Sigmoid colon (tissue), 7 donors: Measurements from ENCODE around the gene ZXDC. TPM values are rescaled to one million over a fixed set of nuclear protein-coding genes. Genes with fewer than 3 reads are reported as not detected.

Experiments
- DNase-seq: peaks from one replicate; pipeline ENCODE4 v3.0.0-alpha.2; 2019
- H3K27ac ChIP-seq, 4 donors: fragments of 200-600 bp; sonication (generic); one replicate each; pipeline ENCODE4 v1.5.1; 2016 to 2019; ENCODE audit warnings: mild to moderate bottlenecking in 1 of 4
- H3K27me3 ChIP-seq, 3 donors: fragments of 200-600 bp; sonication (generic); one replicate each; pipeline ENCODE4 v1.5.1; 2019; ENCODE audit warnings: mild to moderate bottlenecking in 1 of 3
- H3K36me3 ChIP-seq, 4 donors: fragments of 200-600 bp; sonication (generic); one replicate each; pipeline ENCODE4 v1.5.1; 2016 to 2019
- H3K4me1 ChIP-seq, 4 donors: fragments of 200-600 bp; sonication (generic); one replicate each; pipeline ENCODE4 v1.5.1; 2017 to 2019
- H3K4me3 ChIP-seq, 4 donors: fragments of 200-600 bp; sonication (generic); one replicate each; pipeline ENCODE4 v1.5.1; 2017 to 2019; ENCODE audit warnings: mild to moderate bottlenecking in 2 of 4, moderate library complexity in 1 of 4
- H3K9me3 ChIP-seq, 4 donors: fragments of 200-600 bp in 3 of 4; sonication (generic) in 3 of 4; one replicate each; pipeline versions ENCODE4 v1.5.1 to v1.6.1; 2013 to 2019
- EP300 ChIP-seq, 4 donors: sonication (generic); formaldehyde crosslinking; IDR thresholded peaks; one replicate each; pipeline ENCODE4 v1.6.1; 2017; ENCODE audit warnings: antibody characterized with exemption in 4 of 4
- POLR2A ChIP-seq, 2 donors: fragments of 450-650 bp; IDR thresholded peaks; one replicate each; pipeline ENCODE4 v1.6.1; 2016; ENCODE audit warnings: antibody characterized with exemption in 2 of 2, mild to moderate bottlenecking in 2 of 2, moderate library complexity in 2 of 2
- POLR2AphosphoS5 ChIP-seq, 4 donors: sonication (generic); formaldehyde crosslinking; IDR thresholded peaks; one replicate each; pipeline ENCODE4 v1.6.1; 2017; ENCODE audit warnings: antibody characterized with exemption in 4 of 4
- WGBS, 2 donors: extraction: QIAGEN DNeasy Blood & Tissue Kit; methylation state at CpG; one replicate each; pipeline ENCODE4 v1.1.7; 2013; 5-methylcytosine and 5-hydroxymethylcytosine counted together
- intact Hi-C: fragments of 100-400 bp; cut with DNase I; formaldehyde crosslinking; loops from one replicate; pipeline ENCODE4 v1.15.1; 2023
- polyA plus RNA-seq, 3 donors: library from polyadenylated mRNA; stranded (reverse); fragments of 200-250 nt; gene quantifications; one replicate each; pipeline ENCODE4 v1.2.3, GENCODE V29; 2013
- total RNA-seq, 4 donors: library from RNA; depleted of rRNA; stranded (reverse); fragments of >200 nt; gene quantifications; one replicate each; pipeline ENCODE4 v1.1.0, GENCODE V29; 2016
- TF ChIP-seq, protein P1 (sequence below), 4 experiments: fragments of 450-650 bp in 3 of 4; fragments of 200-600 bp in 1 of 4; IDR thresholded peaks; one replicate each; pipeline ENCODE4 v1.5.1; 2016 to 2019; ENCODE audit warnings: antibody characterized with exemption in 4 of 4, mild to moderate bottlenecking in 3 of 4, moderate library complexity in 2 of 4
- donor health status: healthy with polysubstance abuse.
- donor health status: Bipolar disorder and iron deficiency.
- donor health status: healthy.

ZXDC gene
- total and polyA plus RNA-seq, 7 donors = 5.5 to 33.8 (median 26.4) TPM

DNA sequence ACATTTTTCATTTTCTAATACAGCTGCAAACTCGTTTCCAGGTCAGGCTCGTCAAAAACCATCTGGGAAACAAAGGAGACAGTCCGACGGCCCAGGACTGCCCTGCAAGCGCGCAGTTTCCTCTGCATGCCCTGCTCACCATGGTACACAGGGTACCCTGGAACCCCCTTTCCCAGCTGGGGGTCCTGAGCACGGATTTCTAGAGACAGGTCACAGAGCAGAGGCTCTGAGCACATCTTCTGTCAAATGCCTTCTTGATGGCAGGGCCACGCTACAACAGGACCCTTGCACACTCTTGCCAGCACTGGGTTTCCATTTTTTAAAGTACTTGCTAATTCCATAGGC is 8.1 kb downstream of the ZXDC start:
- H3K36me3 ChIP-seq = peaks cover 31 to 95% (median 72%) of the 10 kb centered on the region in 4 donors
- WGBS, 2 donors = 81 to 83% methylated on average over 8 of the region's 8 CpGs

DNA sequence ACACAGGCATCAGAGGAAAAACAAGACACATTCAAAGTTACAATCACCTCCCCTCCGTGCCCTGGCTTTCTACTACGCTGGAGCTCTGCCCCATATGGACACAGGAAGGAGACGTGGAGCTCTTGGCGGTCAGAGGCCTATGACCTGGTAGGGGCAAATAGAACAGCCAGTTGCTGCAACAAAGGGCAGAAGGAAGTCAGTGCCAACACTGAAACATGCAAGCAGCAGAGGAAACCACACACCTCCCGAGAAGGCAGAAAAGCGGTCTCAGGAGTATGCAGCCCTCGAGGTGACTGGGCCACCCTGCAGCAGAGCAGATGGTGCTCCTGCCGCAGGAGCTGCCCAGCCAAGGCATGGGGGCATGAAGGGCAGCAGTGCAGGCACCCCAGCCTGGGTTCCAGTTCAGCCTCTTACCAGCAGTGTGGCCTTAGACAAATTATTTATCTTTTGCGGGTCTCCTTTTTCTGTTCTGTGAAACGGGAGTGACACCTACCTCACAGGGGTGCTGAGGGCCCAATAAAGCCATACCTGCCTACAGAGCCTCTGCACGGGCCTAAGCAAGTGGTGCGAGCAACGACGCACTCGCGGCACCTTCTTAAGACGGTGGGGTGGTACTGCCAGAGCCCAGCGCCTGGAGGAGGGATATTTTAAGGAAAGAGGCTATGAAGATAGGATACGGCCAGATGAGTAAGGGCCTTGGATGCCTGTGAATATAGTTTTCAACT is 8.6 kb downstream of the ZXDC start:
- TF ChIP-seq POLR2AphosphoS5 (IDR thresholded peaks at IDR 0.05) = no peak
- Histone ChIP-seq H3K4me3 (no peak overlapping the region), H3K4me1 (peaks cover 0 to 47% (median 24%) of the 10 kb centered on the region in 4 donors), H3K36me3 (peaks cover 34 to 100% (median 76%) of the 10 kb centered on the region in 4 donors), H3K9me3 (no peaks in the 10 kb centered on the region), H3K27ac (no peak overlapping the region), H3K27me3 (no peaks in the 10 kb centered on the region)
- WGBS, 2 donors = 88 to 89% methylated on average over 19 of the region's 19 CpGs
- intact Hi-C loops = no loop called here
- DNase-seq = peak; percentile 46

More for the DNA sequence above, 8.1 kb downstream of the ZXDC start:
- H3K27ac ChIP-seq = no peak overlapping the region
- TF ChIP-seq POLR2AphosphoS5 (IDR thresholded peaks at IDR 0.05) = no peak
- TF ChIP-seq, protein P1, sequence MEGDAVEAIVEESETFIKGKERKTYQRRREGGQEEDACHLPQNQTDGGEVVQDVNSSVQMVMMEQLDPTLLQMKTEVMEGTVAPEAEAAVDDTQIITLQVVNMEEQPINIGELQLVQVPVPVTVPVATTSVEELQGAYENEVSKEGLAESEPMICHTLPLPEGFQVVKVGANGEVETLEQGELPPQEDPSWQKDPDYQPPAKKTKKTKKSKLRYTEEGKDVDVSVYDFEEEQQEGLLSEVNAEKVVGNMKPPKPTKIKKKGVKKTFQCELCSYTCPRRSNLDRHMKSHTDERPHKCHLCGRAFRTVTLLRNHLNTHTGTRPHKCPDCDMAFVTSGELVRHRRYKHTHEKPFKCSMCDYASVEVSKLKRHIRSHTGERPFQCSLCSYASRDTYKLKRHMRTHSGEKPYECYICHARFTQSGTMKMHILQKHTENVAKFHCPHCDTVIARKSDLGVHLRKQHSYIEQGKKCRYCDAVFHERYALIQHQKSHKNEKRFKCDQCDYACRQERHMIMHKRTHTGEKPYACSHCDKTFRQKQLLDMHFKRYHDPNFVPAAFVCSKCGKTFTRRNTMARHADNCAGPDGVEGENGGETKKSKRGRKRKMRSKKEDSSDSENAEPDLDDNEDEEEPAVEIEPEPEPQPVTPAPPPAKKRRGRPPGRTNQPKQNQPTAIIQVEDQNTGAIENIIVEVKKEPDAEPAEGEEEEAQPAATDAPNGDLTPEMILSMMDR (IDR thresholded peaks at IDR 0.05) = no peak
- TF ChIP-seq EP300 (IDR thresholded peaks at IDR 0.05) = no peak
- TF ChIP-seq POLR2A (IDR thresholded peaks at IDR 0.05) = no peak
- intact Hi-C loops = no loop called here
- peaks cover 0 to 52% (median 29%) of the 10 kb centered on the region in 4 donors for H3K4me1 ChIP-seq
- DNase-seq = peak; percentile 15
- H3K9me3 ChIP-seq = no peaks in the 10 kb centered on the region
- no peak overlapping the region for H3K4me3 ChIP-seq
- H3K27me3 ChIP-seq = no peaks in the 10 kb centered on the region

DNA sequence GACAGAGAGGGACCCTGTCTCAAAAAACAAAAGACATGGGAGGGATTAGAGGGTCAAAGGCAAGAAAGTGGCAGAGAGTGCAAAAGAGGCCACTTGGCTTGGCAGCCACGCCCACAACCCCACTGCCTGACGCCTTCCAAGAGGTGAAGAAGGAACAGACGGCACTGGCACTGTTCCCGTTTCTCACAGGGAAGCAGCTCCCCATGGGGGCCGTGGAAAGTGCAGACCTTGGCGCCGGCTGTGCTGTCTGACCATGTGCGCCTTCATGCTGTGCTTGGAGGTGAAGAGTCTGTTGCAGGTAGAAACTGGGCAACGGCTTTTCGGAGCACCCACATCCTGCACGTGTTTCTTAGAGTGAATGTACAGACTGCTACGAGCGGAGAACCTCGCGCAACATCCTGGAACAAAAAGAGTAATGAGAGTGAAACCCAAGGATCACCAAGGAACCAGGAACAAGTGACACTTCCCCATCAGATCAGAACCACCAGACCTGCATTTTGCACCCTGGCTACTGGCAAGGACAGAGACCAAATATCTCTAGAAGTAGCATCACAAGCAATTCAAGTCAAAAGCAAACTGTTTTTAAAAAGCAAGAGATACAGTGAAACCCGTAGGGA is 9.7 kb downstream of the ZXDC start:
- Histone ChIP-seq H3K27me3 (no peaks in the 10 kb centered on the region), H3K36me3 (peaks cover 43 to 100% (median 84%) of the 10 kb centered on the region in 4 donors), H3K4me3 (no peak overlapping the region), H3K27ac (no peak overlapping the region), H3K4me1 (peaks cover 0 to 37% (median 14%) of the 10 kb centered on the region in 4 donors), H3K9me3 (no peaks in the 10 kb centered on the region)
- DNase-seq = peak; percentile 66
- TF ChIP-seq EP300 (IDR thresholded peaks at IDR 0.05) (no peak), POLR2AphosphoS5 (IDR thresholded peaks at IDR 0.05) (no peak), POLR2A (IDR thresholded peaks at IDR 0.05) (no peak)
- TF ChIP-seq, protein P1 (IDR thresholded peaks at IDR 0.05) = no peak
- WGBS, 2 donors = 85 to 86% methylated on average over 16 of the region's 16 CpGs
- intact Hi-C loops = no loop called here

DNA sequence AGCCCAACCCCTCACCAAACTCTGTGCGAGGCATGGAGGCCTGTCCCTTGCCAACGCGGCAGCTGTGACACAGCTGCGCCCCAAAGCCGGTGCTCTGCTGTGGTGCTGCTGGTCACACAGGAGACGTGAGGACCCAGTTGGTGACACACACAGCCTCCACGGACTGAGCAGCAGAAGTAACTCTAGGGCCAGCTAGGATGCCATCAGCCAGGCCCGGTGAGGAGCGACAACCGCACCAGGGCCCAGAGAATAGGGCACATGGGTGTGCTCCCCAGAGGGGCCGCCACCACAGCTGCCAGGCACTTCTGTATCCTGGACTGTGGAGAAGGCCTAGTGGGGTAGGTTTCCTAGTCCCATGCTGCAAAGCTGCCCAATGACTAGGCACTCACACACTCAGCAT is 10.7 kb downstream of the ZXDC start:
- intact Hi-C loops = no loop called here
- Histone ChIP-seq H3K4me3 (no peak overlapping the region), H3K27ac (no peak overlapping the region), H3K9me3 (no peaks in the 10 kb centered on the region), H3K27me3 (no peaks in the 10 kb centered on the region), H3K4me1 (peaks cover 0 to 34% (median 12%) of the 10 kb centered on the region in 4 donors), H3K36me3 (peaks cover 42 to 100% (median 84%) of the 10 kb centered on the region in 4 donors)
- peak; percentile 36 for DNase-seq
- WGBS, 2 donors = 95% methylated on average over 11 of the region's 11 CpGs
- TF ChIP-seq, protein P1 (IDR thresholded peaks at IDR 0.05) = no peak
- TF ChIP-seq POLR2A (IDR thresholded peaks at IDR 0.05) (no peak), EP300 (IDR thresholded peaks at IDR 0.05) (no peak), POLR2AphosphoS5 (IDR thresholded peaks at IDR 0.05) (no peak)

DNA sequence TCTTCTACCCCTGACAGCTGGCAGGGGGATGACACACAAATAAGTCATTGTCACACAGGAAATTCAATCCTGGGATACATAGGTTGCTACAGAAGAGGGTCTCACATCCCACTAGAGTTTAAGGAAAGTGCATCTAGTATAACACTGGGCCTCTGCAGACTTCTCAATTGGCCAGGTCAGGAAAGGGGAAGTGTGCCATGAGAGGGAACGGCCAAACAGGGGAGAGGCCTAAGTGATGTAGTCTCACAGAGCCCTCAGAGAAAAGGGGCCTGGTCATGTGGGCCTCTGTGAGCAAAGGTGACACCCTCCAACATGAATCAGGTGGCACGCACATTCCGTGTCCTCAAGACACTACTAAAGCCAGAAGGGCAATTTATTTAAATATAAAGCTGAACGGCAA is 11.2 kb downstream of the ZXDC start:
- Histone ChIP-seq H3K9me3 (no peaks in the 10 kb centered on the region), H3K27ac (no peak overlapping the region), H3K27me3 (no peaks in the 10 kb centered on the region), H3K4me1 (peaks cover 0 to 30% (median 12%) of the 10 kb centered on the region in 4 donors), H3K36me3 (peaks cover 41 to 100% (median 84%) of the 10 kb centered on the region in 4 donors), H3K4me3 (no peak overlapping the region)
- intact Hi-C loops = no loop called here
- no peak for TF ChIP-seq EP300 (IDR thresholded peaks at IDR 0.05)
- no peak for TF ChIP-seq POLR2AphosphoS5 (IDR thresholded peaks at IDR 0.05)
- TF ChIP-seq, protein P1 (IDR thresholded peaks at IDR 0.05) = no peak
- no peak for TF ChIP-seq POLR2A (IDR thresholded peaks at IDR 0.05)
- peak; percentile 28 for DNase-seq
- WGBS, 2 donors = 71 to 75% methylated on average over 4 of the region's 4 CpGs
